Activated B cell treated with CpG ODN at 0.5 μM for 24 hours (primary cell): ENCODE data around the gene SMIM32. TPM values are rescaled to one million over a fixed set of nuclear protein-coding genes. Genes with fewer than 3 reads are reported as not detected.

Experiments
- ATAC-seq: fragments of 200-7000 bp; cut with Tn5 transposase; one replicate; pipeline ENCODE4 v1.10.0; 2021; ENCODE audit warnings: low read depth, mild to moderate bottlenecking, moderate library complexity
- CTCF ChIA-PET: fragments of 350-600 bp; sonication (Branson Sonifier 250); formaldehyde crosslinking; loops from one replicate; lab custom pipeline; 2021; ENCODE audit warnings: antibody characterized with exemption; lab: Charles Lee
- POLR2A ChIA-PET: fragments of 350-600 bp; sonication (Branson Sonifier 250); formaldehyde crosslinking; loops from one replicate; lab custom pipeline; 2021; ENCODE audit warnings: antibody characterized with exemption; lab: Charles Lee
- DNase-seq: peaks from one replicate; pipeline ENCODE4 v3.0.0; 2022
- H3K27ac Mint-ChIP-seq: one replicate; pipeline ENCODE4 v1.8.0; 2020; ENCODE audit warnings: mixed read lengths
- H3K27me3 Mint-ChIP-seq: one replicate; pipeline ENCODE4 v1.8.0; 2021; ENCODE audit warnings: mixed read lengths
- H3K36me3 Mint-ChIP-seq: one replicate; pipeline ENCODE4 v1.8.0; 2021; ENCODE audit warnings: low read depth, mixed read lengths
- H3K4me1 Mint-ChIP-seq: one replicate; pipeline ENCODE4 v1.8.0; 2021; ENCODE audit warnings: mixed read lengths
- H3K4me3 Mint-ChIP-seq: one replicate; pipeline ENCODE4 v1.8.0; 2020; ENCODE audit warnings: mild to moderate bottlenecking, mixed read lengths
- H3K9me3 Mint-ChIP-seq: one replicate; pipeline ENCODE4 v1.8.0; 2020; ENCODE audit warnings: mixed read lengths
- CTCF ChIP-seq: fragments of 200-600 bp; IDR thresholded peaks from one replicate; pipeline ENCODE4 v1.8.0; 2022; ENCODE audit warnings: antibody characterized with exemption, mild to moderate bottlenecking
- intact Hi-C: fragments of 100-400 bp; cut with micrococcal nuclease; formaldehyde crosslinking; loops from one replicate; pipeline ENCODE4 v1.15.1; 2024
- total RNA-seq: library from RNA; stranded (reverse); gene quantifications from 2 replicates; pipeline ENCODE4 v1.2.3, GENCODE V29; 2022

SMIM32 gene
- total RNA-seq, 1 donor from 2014 or later: not detected

- TF ChIP-seq CTCF: no peak
- DNase-seq (no peak), ATAC-seq (no peak)
- no peaks in the 10 kb centered on the region for H3K27me3 Mint-ChIP-seq
- no peaks in the 10 kb centered on the region for H3K9me3 Mint-ChIP-seq
- no peak overlapping the region for H3K27ac Mint-ChIP-seq
- ChIA-PET CTCF (no interaction called here), POLR2A (no interaction called here)
- no peaks in the 10 kb centered on the region for H3K4me1 Mint-ChIP-seq
- intact Hi-C loops: no loop called here
- H3K4me3 Mint-ChIP-seq: no peak overlapping the region
- peaks cover 62% of the 10 kb centered on the region for H3K36me3 Mint-ChIP-seq
Observed at GRCh38 chr5:136157514-136157913, 35.4 kb downstream of the SMIM32 start.

GRCh38 chr5:136155761-136156160 lies 37.2 kb downstream of the SMIM32 start:
- Mint-ChIP-seq H3K4me3 (no peak overlapping the region), H3K36me3 (peaks cover 60% of the 10 kb centered on the region), H3K4me1 (no peaks in the 10 kb centered on the region), H3K27me3 (no peaks in the 10 kb centered on the region), H3K27ac (no peak overlapping the region), H3K9me3 (no peaks in the 10 kb centered on the region)
- no peak for TF ChIP-seq CTCF
- CTCF ChIA-PET: no interaction called here
- intact Hi-C loops: no loop called here
- ATAC-seq: no peak
- POLR2A ChIA-PET: no interaction called here
- DNase-seq: no peak

- H3K27ac Mint-ChIP-seq: no peak overlapping the region
- no peaks in the 10 kb centered on the region for H3K9me3 Mint-ChIP-seq
- DNase-seq (no peak), ATAC-seq (no peak)
- ChIA-PET CTCF (no interaction called here), POLR2A (no interaction called here)
- TF ChIP-seq CTCF: no peak
- no peaks in the 10 kb centered on the region for H3K4me1 Mint-ChIP-seq
- no peaks in the 10 kb centered on the region for H3K27me3 Mint-ChIP-seq
- intact Hi-C loops: no loop called here
- no peak overlapping the region for H3K4me3 Mint-ChIP-seq
- H3K36me3 Mint-ChIP-seq: peaks cover 56% of the 10 kb centered on the region
Observed at GRCh38 chr5:136155078-136155477, 37.9 kb downstream of the SMIM32 start.

- no peak for TF ChIP-seq CTCF
- DNase-seq (no peak), ATAC-seq (no peak)
- intact Hi-C loops: no loop called here
- Mint-ChIP-seq H3K4me1 (peaks cover 3% of the 10 kb centered on the region), H3K9me3 (no peaks in the 10 kb centered on the region), H3K4me3 (no peak overlapping the region), H3K36me3 (peaks cover 58% of the 10 kb centered on the region), H3K27me3 (no peaks in the 10 kb centered on the region), H3K27ac (no peak overlapping the region)
- POLR2A ChIA-PET: no interaction called here
- CTCF ChIA-PET: no interaction called here
Observed at GRCh38 chr5:136153581-136154236, 39.3 kb downstream of the SMIM32 start.

- DNase-seq (no peak), ATAC-seq (no peak)
- Mint-ChIP-seq H3K27me3 (no peaks in the 10 kb centered on the region), H3K9me3 (no peaks in the 10 kb centered on the region), H3K27ac (no peak overlapping the region), H3K4me3 (no peak overlapping the region), H3K36me3 (peaks cover 40% of the 10 kb centered on the region), H3K4me1 (peaks cover 6% of the 10 kb centered on the region)
- CTCF ChIA-PET: no interaction called here
- POLR2A ChIA-PET: no interaction called here
- TF ChIP-seq CTCF: no peak
- intact Hi-C loops: no loop called here
Observed at GRCh38 chr5:136149891-136150290, 43.1 kb downstream of the SMIM32 start.
